ENCODE measurements around the gene SCAF11.

The SCAF11 gene

DNA sequence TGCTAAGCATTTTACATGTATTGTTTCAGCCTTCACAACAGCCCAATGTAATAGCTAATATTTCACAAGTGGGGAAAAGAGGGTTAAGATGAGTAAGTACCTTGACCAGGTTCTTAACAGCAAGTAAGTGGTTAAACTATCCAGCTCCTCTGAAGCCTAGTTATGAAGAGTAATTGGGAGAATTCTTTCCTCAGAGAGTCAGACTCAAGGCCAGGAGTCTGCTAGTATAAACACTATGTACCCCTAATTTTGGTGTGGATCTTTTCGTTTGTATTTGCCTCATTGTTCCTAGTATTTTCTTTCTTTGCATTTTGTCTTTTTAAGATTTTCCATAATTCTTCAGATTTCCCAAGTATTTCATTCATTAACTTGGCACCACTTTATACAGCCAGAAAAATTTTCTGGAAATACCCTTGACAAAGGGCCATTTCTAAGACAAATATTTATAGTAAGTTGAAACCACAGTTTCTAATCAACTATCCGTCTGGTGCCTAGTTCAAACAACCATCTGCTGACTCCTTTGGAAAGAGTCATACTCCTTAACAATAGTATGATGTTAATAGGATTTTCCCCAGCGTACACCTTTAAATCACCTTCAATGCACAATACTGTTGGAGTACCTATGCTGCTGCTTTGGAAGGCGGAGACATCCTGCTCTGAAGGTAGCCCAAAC, 81.2 kb downstream of the SCAF11 start:
- TF ChIP-seq CTCF (IDR thresholded peaks at IDR 0.05; ENCODE audit: extremely low read depth, insufficient read depth, missing control alignments), result no peak
- no peak for DNase-seq (ENCODE audit: low spot score)
- in situ Hi-C loops (cut with MboI; ENCODE audit: low pct_unique_long_range_greater_than_20kb, low sequenced_read_pairs, unreplicated experiment), result no loop called here

GRCh38 chr12:45907955-45908354, 82.4 kb downstream of the SCAF11 start:
- in situ Hi-C loops (cut with MboI; ENCODE audit: low pct_unique_long_range_greater_than_20kb, low sequenced_read_pairs, unreplicated experiment), result no loop called here
- DNase-seq (ENCODE audit: low spot score), result no peak
- TF ChIP-seq CTCF (IDR thresholded peaks at IDR 0.05; ENCODE audit: extremely low read depth, insufficient read depth, missing control alignments), result no peak

DNA sequence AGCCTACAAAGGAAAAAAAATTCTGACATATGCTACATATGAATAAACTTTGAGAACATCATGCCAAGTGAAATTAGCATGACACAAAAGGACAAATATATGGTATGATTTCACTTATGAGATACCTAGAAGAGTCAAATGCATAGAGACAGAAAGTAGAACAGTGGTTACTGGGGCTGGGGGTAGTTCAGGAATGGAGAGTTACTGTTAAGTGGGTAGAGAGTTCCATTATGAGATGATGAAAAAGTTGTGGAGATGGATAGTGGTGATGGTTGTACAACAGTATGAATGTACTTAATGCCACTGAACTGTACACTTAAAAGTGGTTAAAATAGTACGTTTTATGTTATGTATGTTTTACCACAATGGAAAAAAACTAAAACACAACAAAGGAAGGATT, 92.3 kb downstream of the SCAF11 start:
- TF ChIP-seq CTCF (IDR thresholded peaks at IDR 0.05; ENCODE audit: extremely low read depth, insufficient read depth, missing control alignments), result no peak
- in situ Hi-C loops (cut with MboI; ENCODE audit: low pct_unique_long_range_greater_than_20kb, low sequenced_read_pairs, unreplicated experiment), result no loop called here
- DNase-seq (ENCODE audit: low spot score), result no peak

DNA sequence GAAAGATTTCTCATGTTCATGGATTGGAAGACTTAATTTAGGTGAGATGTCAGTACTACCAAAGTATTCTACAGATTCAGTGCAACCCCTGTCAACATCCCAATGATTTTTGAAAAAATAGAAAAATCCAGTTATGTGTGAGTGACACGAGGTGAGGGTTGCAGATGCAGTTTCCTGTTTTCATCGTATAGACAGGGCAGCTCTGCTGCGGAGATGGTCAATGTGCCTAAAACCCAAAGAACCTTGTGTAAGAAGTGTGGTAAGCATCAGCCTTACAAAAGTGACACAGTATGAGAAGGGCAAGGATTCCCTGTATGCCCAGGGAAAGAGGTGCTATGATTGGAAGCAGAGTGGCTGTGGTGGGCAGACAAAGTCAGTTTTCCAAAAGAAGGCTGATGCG, 94.4 kb downstream of the SCAF11 start:
- TF ChIP-seq CTCF (IDR thresholded peaks at IDR 0.05; ENCODE audit: extremely low read depth, insufficient read depth, missing control alignments), result no peak
- no peak for DNase-seq (ENCODE audit: low spot score)
- in situ Hi-C loops (cut with MboI; ENCODE audit: low pct_unique_long_range_greater_than_20kb, low sequenced_read_pairs, unreplicated experiment), result no loop called here

- no peak for DNase-seq (ENCODE audit: low spot score)
- TF ChIP-seq CTCF (IDR thresholded peaks at IDR 0.05; ENCODE audit: extremely low read depth, insufficient read depth, missing control alignments), result no peak
- in situ Hi-C loops (cut with MboI; ENCODE audit: low pct_unique_long_range_greater_than_20kb, low sequenced_read_pairs, unreplicated experiment), result no loop called here
Observed at GRCh38 chr12:45893240-45893639, 97.1 kb downstream of the SCAF11 start.

- in situ Hi-C loops (cut with MboI; ENCODE audit: low pct_unique_long_range_greater_than_20kb, low sequenced_read_pairs, unreplicated experiment), result no loop called here
- TF ChIP-seq CTCF (IDR thresholded peaks at IDR 0.05; ENCODE audit: extremely low read depth, insufficient read depth, missing control alignments), result no peak
- no peak for DNase-seq (ENCODE audit: low spot score)
Observed at GRCh38 chr12:45890276-45890675, 100.1 kb downstream of the SCAF11 start.

Measured in GM13977 (cell line).